GM21723 (cell line): Measurements from ENCODE around the gene PLD6.
"Not testable (repeated sequence)": the region's sequence is repeated elsewhere in the genome, so short reads cannot be mapped to it uniquely, and the experiment has no call there.

ENCODE experiments used
- ATAC-seq: cut with Tn5 transposase; IDR thresholded peaks from one replicate; pipeline ENCODE4 v1.9.1; 2021; ENCODE audit warnings: mild to moderate bottlenecking, moderate library complexity; ENCODE audit not compliant: unreplicated experiment

PLD6 gene

DNA sequence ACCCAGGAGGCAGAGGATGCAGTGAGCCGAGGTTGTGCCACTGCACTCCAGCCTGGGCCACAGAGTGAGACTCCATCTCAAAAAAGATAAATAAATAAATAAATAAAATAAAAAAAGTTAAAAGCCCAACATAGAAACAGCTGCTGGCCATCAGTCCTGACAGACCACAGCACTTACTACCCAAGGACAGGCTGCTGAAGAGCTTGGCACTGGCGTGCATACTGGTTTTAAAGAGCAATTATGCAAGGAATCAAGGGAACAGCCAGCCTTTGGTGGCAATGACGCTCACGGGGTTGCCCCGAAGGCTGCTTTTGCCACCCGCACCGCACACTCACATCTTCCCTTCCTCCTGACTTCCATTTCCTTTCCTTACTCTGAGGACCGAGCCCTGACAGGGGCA, 4.2 kb downstream of the PLD6 start:
- ATAC-seq, result no peak

DNA sequence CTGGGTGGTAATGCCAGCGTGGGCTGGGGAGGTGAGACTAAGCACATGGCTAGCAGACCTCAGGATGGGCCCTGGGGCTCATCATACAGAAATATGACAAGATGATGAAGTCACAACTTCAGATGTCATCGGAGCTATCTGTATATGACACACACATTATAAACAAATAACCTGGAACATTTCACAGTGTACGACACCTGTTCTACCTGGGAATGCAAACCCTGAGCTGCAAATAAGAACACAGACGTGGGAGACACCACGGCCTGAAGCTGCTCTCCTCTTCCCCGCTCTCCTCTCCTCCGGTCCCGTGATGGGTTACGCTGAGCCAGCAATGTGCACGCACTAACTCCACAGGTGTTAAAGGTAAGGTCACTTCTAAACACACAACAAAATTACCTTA, 4.9 kb downstream of the PLD6 start:
- ATAC-seq, result no peak

- no peak for ATAC-seq
Measured at GRCh38 chr17:17200831-17201230, 5.3 kb downstream of the PLD6 start.

GRCh38 chr17:17200311-17200710, 5.8 kb downstream of the PLD6 start:
- ATAC-seq, result no peak

- ATAC-seq, result no peak
Measured at GRCh38 chr17:17198281-17198680, 7.9 kb downstream of the PLD6 start.

GRCh38 chr17:17196776-17197175, 9.4 kb downstream of the PLD6 start:
- no peak for ATAC-seq

GRCh38 chr17:17195466-17195865, 10.7 kb downstream of the PLD6 start:
- not testable (repeated sequence) for ATAC-seq

- no peak for ATAC-seq
Measured at GRCh38 chr17:17191961-17192381, 14.2 kb downstream of the PLD6 start.

DNA sequence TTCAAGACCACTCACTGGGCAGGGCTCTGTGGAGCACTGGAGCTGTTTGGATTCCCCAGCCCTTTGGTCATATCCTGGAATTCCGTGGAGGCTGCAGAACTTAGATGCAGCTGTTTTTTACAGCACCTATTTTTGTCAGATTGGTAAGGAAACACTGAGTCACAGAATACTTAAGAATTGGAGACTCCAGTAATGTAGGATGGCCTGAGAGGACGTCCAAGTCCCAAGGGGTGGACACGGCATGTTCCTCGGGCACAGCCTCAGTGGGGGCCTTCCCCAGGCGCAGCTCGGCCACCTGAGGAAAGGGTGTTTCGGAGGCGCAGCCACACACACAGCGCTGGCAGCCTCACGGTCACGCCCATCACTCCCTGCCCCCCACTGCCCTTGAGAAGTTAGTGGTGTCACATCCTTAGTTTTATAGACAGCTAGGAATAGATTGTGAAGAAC, 14.8 kb downstream of the PLD6 start:
- no peak for ATAC-seq

DNA sequence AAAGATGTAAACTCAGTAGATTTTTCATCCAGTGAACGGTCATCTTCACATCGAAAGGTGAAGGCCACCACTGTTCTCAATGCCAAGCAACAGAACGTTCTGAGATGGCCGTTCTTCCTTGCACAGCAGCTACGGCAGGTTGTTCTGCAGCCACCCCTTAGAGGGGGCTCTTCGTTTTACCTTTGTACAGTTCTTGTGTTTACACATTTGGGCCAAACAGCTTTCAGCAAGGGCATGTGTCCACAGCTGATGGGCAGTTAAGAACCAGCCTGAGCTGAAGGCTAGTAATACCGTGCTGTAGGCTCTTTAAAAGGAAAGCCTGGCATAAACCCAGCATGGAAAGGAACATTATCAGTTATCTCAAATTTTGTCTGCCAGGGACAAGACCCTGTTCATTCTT, 15.9 kb downstream of the PLD6 start:
- no peak for ATAC-seq

DNA sequence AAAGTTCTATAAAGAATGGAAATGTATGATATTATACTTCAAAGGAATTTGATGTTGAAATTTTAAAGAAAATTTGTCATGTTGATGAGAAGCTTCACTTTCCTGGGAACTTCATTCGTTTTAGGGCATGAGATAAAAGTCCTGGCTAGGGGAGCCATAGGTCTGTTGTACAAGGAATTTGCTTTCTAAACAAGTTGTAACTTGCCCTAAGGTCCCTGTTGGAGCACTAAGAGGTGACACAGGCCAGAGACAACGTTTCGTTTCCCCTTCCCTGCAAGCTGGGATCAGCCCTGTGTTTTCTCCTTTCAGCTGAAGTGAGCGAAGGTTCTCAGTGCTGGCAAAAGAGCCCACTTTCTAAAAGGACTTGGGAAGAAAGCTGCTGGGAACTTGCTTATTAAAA, 16.6 kb downstream of the PLD6 start:
- ATAC-seq, result no peak

- ATAC-seq, result no peak
Measured at GRCh38 chr17:17188586-17188985, 17.5 kb downstream of the PLD6 start.

DNA sequence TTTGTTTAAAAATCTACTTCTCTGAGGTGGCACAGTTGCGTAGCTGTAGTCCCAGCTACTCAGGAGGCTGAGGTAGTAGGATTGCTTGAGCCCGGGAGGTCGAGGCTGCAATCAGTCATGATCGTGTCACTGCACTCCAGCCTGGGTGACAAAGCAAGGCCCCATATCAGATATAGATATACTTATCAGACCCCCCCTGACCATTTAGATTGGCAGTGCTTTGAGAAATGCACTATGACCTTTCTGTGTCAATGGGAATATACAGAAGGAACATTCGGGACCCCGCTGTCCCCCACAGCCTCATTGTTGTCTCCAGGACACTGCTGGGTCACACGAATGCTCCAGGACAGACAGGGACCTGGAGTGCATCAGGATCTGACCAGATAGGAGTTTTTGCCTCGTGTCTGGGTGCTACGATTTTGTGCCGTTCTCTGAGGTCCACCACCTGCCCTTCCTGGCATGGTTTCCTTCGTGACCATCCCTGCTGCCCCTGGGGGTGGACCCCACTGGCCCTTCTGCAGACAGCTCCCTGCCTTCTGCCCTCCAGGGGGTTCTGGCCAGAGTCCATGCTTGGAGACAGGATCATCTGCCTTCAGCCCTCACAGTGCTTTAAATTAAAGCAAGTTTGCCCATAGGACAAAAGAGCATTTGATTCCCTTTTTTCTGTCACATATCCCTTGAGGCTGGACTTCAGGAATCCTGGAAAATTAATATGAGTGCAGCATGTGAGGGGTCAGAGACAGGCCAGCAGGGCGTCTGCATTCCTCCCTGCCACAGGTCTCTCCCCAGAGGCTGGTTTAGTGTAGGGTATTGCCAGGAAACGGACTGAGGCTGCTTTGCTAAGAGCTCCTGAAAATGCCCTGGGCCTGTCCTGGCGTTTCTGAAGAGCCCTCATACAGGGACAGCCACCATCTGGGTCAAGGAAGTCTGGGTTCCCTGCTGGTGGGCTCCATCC, 19.3 kb downstream of the PLD6 start:
- no peak for ATAC-seq

- ATAC-seq, result peak; percentile 42
Measured at GRCh38 chr17:17186051-17186450, 20.1 kb downstream of the PLD6 start.

DNA sequence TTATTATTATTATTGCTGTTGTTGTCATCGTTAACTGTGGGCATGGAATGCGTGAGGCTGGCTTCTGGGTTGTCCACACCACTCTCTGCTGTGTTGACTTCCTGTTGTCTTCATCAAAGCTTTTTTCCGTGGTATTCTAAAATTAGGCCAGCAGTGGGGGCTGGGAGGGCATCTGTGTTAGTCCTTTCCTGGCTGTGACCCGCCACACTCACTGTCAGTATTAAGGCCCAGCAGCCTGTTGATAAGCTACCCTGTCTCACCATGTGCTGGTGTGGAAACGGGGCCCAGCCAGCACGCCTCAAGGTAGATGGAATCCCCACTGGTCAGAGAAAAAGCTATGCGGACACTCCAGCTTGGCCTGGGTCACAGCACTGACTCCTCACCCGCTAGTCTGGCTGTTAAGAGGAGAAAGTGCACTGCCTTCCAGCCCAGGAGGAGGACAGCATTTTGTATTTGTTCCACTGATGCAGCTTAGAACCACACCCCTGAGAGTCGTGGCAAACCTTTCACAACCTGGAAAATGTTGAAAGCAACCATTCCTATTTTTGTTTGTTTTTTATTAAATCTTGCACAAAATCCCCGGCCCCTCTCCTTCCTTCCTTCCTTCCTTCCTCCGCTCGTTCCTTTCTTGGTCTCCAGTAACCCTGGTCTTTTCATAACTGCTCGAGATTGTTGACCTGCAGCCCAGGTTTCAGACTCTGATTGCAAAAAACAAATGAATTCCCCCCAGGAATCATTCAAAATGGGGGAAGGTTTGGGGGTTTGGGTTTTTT, 21.0 kb downstream of the PLD6 start:
- not testable (repeated sequence) for ATAC-seq

- no peak for ATAC-seq
Measured at GRCh38 chr17:17183744-17184143, 22.4 kb downstream of the PLD6 start.

DNA sequence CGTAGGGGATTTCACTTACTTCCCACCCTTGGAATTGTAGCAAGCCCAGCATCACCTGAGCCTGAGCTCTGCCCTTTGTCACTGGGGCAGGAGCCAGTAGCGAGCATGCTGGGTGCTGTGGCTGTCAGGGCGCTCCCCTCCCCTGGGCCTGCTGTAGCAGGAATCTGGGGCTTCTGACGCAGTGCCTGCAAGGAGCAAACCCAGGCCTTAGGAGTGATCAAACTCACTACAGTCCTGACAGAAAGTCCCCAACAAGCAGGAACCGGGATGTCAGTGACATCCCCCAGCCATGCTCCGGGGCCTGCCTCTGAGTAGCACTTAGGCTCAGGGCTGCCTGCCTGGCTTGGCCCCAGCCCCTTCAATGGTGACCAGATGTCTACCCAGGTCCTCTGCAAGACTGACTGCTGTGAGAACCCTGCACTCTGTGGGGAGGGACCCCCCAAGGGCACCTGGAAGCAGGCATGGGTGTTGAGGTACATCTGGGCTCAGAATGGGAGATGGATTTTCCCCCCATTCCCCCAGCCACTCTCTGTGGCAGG, 23.5 kb downstream of the PLD6 start:
- no peak for ATAC-seq

DNA sequence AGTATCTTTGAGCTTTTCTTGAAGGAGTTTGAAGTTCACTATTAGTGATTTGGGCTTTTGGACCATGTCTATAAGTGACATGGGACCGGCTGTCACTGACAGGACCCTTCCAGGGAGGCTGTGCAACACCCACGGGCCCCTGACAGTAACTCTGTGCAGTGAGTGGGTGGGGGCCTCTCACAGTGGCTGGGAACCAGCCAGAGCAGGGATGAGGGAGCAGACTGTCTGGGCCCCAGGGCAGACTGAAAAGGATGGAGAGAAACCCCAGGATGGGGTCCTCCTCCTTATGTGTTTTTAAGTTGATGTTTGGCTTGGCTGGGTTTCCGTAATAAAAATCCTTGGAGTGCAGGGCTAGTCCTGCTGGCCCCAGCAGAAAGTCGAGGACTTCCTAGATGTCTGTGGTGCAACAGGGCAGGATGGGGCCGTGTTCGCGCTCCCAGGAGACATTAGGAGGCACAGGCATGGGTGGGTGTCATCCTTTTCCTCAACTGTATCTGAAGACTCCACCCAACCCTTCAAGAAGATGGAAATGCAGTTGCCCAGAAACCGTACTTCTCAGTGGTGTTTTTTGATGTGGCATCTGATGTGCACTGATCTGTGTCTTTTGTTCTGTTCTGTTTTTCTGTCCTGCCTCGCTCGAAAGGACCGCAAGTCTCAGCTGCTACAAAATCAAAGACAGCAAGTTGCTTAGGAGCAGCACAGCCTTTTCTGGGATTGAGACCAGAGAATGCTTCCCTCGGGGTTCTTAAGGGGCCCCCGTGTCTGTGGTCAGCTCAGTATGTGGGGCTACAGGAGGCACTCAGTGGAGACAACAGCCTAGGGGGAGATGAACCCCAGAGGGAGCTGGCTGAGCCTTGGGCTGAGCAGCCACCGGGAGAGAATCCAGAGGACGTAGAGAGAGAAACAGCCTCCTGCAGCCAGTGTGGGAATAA, 24.2 kb downstream of the PLD6 start:
- ATAC-seq, result peak; percentile 37

- no peak for ATAC-seq
Measured at GRCh38 chr17:17180741-17181525, 25.2 kb downstream of the PLD6 start.

DNA sequence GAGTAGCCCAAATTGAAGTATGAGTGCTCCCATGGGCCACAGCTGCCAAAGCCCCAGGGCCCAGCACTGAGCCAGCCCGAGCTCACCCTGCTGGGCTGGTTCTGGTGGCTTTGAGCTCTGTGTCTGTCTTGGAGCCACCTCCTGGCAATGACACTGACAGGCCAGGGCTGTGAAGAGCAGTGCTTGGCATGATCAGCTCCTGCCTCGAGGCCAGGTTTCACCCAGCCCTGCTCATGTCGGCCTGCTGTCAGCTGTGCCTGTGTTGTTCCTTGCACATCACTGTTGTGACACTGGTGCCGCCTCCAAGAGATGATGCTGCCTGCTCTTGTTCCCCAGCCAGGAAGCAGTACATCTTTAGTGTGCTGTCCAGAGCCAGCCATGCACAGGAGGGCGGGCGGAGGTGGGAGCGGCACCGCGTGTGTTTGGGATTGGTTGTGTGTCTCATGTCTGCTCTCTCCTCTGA, 26.0 kb downstream of the PLD6 start:
- no peak for ATAC-seq
